Upper lobe of left lung (tissue), 4 donors: ENCODE measurements around the gene TRIM31.

Source experiments
- POLR2AphosphoS5 ChIP-seq, 2 donors: sonication (generic); formaldehyde crosslinking; IDR thresholded peaks; one replicate each; pipeline ENCODE4 v1.5.1; 2017; ENCODE audit warnings: antibody characterized with exemption in 2 of 2
- TF ChIP-seq, protein P1 (sequence below), 6 experiments: fragments of 450-650 bp in 4 of 6; fragments of 200-600 bp in 2 of 6; sonication (generic) in 2 of 6; IDR thresholded peaks; one replicate each; pipeline ENCODE4 v1.5.1; 2016 to 2019; ENCODE audit warnings: antibody characterized with exemption in 6 of 6

DNA sequence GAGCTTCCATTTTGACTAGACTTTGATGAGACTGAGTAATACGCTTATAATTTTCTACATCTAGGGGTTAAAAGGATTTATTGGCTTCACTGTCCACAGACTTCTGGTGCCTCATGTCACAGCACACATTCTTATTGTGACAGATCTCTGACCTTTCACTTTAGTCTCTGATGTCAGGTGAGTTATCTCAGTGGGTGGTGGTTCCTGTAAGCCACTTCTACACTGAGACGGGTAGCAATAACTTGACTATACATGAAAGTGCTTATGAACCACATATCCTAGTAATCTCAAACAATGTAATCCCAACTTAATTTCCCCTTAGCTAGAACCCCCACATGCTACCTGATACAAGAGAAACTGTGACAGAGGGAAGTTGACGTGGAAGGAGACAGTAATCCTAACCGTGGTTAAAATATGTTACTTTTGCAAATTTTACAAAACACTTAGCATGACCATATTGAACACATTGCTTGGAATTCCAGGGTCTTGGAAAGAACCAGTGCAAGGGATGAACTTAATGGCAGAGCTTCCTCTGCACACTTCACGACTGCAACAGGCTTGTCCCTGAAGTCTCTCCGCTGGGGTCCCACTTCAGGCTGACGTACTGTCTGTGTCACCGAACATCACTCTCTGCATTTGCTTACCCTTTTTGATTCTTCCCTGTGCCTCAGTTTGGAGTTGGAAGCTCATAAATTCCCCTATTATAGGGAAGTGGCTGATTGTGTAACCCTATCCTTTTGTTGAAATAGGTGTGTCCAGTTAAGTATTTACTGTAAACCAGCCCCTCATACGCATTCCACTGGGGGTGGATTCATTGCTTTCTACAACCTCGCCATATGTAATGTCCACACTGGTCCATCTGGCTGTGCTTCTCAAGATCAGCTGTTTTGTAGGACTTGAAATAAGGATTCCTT, 16.6 kb upstream of the TRIM31 start:
- TF ChIP-seq POLR2AphosphoS5 (IDR thresholded peaks at IDR 0.05), result no peak
- TF ChIP-seq, protein P1, sequence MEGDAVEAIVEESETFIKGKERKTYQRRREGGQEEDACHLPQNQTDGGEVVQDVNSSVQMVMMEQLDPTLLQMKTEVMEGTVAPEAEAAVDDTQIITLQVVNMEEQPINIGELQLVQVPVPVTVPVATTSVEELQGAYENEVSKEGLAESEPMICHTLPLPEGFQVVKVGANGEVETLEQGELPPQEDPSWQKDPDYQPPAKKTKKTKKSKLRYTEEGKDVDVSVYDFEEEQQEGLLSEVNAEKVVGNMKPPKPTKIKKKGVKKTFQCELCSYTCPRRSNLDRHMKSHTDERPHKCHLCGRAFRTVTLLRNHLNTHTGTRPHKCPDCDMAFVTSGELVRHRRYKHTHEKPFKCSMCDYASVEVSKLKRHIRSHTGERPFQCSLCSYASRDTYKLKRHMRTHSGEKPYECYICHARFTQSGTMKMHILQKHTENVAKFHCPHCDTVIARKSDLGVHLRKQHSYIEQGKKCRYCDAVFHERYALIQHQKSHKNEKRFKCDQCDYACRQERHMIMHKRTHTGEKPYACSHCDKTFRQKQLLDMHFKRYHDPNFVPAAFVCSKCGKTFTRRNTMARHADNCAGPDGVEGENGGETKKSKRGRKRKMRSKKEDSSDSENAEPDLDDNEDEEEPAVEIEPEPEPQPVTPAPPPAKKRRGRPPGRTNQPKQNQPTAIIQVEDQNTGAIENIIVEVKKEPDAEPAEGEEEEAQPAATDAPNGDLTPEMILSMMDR (IDR thresholded peaks at IDR 0.05), result no peak
